IPS DF 6.9 (cell line): ENCODE data around the gene TRIM37.

Source experiments
- DNase-seq: peaks from one replicate; pipeline ENCODE4 v3.0.0-alpha.2; 2013; ENCODE audit warnings: low read depth, low spot score
- H3K27ac ChIP-seq: one replicate; pipeline ENCODE4 v1.5.1; 2013; ENCODE audit warnings: low read length, control low read depth
- H3K27me3 ChIP-seq: 2 replicates; pipeline ENCODE4 v1.6.1; 2013; ENCODE audit warnings: mild to moderate bottlenecking, low read length; ENCODE audit not compliant: control insufficient read depth, insufficient read depth
- H3K36me3 ChIP-seq: 2 replicates; pipeline ENCODE4 v1.6.1; 2013; ENCODE audit warnings: low read length; ENCODE audit not compliant: control insufficient read depth, insufficient read depth
- H3K4me1 ChIP-seq: 2 replicates; pipeline ENCODE4 v1.6.1; 2013; ENCODE audit warnings: low read length; ENCODE audit not compliant: control insufficient read depth, insufficient read depth
- H3K4me3 ChIP-seq: 2 replicates; pipeline ENCODE4 v1.5.1; 2013; ENCODE audit warnings: mild to moderate bottlenecking, low read length
- H3K9me3 ChIP-seq: 2 replicates; pipeline ENCODE4 v1.6.1; 2013; ENCODE audit warnings: low read length, inconsistent platforms; ENCODE audit not compliant: control insufficient read depth, insufficient read depth
- WGBS: extraction: QIAGEN DNeasy Blood & Tissue Kit; methylation state at CpG from one replicate; pipeline ENCODE4 v1.1.7; 2013; ENCODE audit warnings: mixed read lengths, missing lambda C conversion rate; ENCODE audit not compliant: insufficient read length, insufficient coverage; 5-methylcytosine and 5-hydroxymethylcytosine counted together

Gene TRIM37

DNA sequence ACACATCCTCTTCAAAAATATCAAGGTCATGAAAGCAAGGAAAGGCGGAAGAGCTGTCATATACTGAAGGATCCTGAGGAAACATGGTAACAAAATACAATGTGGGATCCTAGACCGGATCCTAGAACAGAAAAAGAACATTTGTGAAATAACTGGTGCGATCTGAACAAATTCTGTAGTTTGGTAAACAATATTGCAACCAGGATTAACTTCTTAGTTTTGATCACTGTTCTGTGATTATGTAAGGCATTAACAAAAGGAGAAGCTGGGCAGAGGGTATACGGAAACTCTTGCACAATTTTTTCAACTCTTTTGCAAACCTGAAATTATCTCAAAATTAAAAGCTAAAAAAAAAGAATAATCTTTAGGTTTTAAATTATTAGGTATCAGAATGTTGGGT, 109.7 kb downstream of the TRIM37 start:
- Histone ChIP-seq H3K4me3 (no peak overlapping the region), H3K4me1 (no peaks in the 10 kb centered on the region), H3K9me3 (no peaks in the 10 kb centered on the region), H3K36me3 (no peaks in the 10 kb centered on the region), H3K27ac (no peak overlapping the region), H3K27me3 (no peaks in the 10 kb centered on the region)
- no CpG with 5 or more reads among the region's 4 CpGs for WGBS
- no peak for DNase-seq

DNA sequence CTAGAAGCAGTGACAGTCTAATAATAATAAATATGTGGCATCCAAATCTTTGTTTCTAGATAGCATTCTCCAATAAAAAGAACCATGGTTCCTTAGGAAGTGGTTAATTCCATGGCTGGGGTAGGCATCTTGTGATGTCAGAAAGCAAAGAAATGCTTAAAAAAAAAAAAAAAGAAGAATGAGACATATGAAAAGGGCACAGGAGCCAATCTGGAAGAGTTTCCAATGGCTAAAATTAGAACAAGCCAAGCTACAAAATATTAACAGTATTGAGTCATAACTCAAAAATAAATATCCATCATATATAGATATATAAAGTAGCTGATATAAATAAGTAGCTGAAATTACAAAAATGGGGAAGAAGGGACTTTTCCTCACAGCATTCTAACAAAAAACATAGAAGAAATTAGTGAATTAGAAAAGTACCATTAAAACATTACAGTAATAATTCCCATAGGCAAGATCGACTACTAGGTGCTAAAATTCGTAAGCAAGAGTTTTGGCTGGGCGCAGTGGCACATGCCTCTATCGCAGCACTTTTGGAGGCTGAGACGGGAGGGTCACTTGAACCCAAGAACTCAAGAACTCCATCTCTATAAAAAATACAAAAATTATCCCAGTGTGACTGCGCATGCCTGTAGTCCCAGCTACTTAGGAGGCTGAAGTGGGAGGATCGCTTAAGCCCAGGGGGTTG, 111.3 kb downstream of the TRIM37 start:
- H3K36me3 ChIP-seq = no peaks in the 10 kb centered on the region

DNA sequence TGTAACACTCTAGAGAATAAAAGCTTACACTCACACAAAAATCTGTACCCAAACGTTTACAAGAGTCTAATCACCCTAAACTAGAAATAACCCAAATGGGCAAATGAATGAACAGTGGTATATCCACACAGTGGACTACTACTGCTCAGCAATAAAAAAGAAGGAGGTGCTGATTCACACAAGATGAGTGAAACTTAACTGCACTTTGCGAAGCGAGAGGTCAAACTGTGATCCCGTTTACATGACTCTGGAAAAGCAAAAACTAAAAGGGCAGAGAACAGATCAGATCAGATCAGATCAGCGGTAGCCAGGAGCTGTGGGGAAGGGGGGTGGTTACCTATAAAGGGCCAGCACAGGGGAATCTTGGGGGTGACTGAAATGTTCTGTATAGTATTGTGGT, 113.4 kb downstream of the TRIM37 start:
- WGBS = no CpG with 5 or more reads among the region's 5 CpGs
- Histone ChIP-seq H3K36me3 (no peaks in the 10 kb centered on the region), H3K9me3 (no peaks in the 10 kb centered on the region), H3K27me3 (no peaks in the 10 kb centered on the region), H3K4me3 (no peak overlapping the region), H3K4me1 (no peaks in the 10 kb centered on the region), H3K27ac (no peak overlapping the region)
- DNase-seq = no peak

More for the DNA sequence above, 111.3 kb downstream of the TRIM37 start:
- DNase-seq = no peak
- H3K4me3 ChIP-seq = no peak overlapping the region
- no peaks in the 10 kb centered on the region for H3K27me3 ChIP-seq
- no peak overlapping the region for H3K27ac ChIP-seq
- WGBS = no CpG with 5 or more reads among the region's 7 CpGs
- no peaks in the 10 kb centered on the region for H3K4me1 ChIP-seq
- H3K9me3 ChIP-seq = no peaks in the 10 kb centered on the region

DNA sequence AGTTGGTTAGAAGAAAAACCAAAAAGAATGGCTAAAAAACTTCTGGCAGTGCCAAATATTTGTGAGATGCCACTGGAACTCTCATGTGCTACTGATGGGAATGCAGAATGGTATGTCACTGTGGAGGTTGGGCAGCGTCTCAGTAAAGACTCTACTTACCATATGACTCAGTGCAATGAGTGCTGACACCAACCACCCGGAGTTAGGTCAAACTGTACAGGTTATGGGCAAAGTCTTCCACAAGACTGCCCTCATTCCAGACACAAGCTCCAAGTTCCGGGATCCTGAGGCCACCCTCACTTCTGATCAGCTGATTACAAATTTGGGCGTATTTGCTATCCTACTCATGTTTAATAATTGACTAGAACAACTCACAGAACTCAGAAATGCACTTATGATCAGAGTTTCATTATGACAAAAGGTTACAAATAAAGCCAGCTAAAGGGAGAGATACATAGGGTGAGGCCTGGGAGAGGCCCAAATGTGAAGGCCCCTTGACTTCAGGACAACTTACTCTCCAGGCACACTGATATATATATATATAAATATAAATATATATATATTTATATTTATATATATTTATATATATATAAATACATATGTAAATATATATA, 114.9 kb downstream of the TRIM37 start:
- no CpG with 5 or more reads among the region's 4 CpGs for WGBS
- no peak for DNase-seq
- Histone ChIP-seq H3K9me3 (no peaks in the 10 kb centered on the region), H3K36me3 (no peaks in the 10 kb centered on the region), H3K27me3 (no peaks in the 10 kb centered on the region), H3K4me3 (no peak overlapping the region), H3K27ac (no peak overlapping the region), H3K4me1 (no peaks in the 10 kb centered on the region)

DNA sequence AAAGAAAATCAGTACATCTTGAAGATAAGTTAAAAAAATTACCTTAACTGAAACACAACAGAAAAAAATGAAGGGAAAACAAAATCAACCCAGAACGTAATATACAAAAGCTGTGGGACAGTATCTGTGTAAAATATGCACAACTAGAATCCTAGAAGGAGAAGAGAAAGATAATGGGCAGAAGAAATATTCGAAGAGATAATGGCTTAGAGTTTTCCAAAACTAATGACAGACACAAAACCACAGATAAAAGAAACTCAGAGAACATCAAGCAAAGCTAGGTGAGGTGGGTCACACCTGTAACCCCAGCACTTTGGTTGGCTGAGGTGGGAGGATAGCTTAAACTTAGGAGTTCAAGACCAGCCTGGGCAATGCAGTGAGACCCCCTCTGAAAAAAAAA, 117.1 kb downstream of the TRIM37 start:
- Histone ChIP-seq H3K9me3 (no peaks in the 10 kb centered on the region), H3K4me3 (no peak overlapping the region), H3K27ac (no peak overlapping the region), H3K4me1 (no peaks in the 10 kb centered on the region), H3K27me3 (no peaks in the 10 kb centered on the region), H3K36me3 (no peaks in the 10 kb centered on the region)
- no peak for DNase-seq
- WGBS = no CpG with 5 or more reads among the region's 2 CpGs

DNA sequence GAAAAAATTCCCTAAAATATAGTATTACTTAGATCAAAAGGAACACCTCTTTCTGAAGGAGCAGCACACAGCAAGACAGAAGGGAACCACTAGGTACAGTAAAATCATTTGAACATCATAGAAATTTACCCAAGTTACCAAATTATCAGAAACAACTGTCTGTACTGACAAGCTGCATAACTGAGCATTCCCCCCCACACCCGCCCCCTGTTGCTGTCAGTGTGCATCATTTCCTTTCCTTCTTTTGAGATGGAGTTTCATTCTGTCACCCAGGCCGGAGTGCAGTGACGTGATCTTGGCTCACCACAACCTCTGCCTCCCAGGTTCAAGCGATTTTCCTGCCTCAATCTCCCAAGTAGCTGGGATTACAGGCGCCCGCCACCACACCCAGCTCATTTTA, 120.7 kb downstream of the TRIM37 start:
- no peaks in the 10 kb centered on the region for H3K9me3 ChIP-seq
- H3K4me1 ChIP-seq = no peaks in the 10 kb centered on the region
- no peak for DNase-seq
- no peak overlapping the region for H3K27ac ChIP-seq
- H3K27me3 ChIP-seq = no peaks in the 10 kb centered on the region
- no CpG with 5 or more reads among the region's 6 CpGs for WGBS
- H3K36me3 ChIP-seq = no peaks in the 10 kb centered on the region
- no peak overlapping the region for H3K4me3 ChIP-seq

DNA sequence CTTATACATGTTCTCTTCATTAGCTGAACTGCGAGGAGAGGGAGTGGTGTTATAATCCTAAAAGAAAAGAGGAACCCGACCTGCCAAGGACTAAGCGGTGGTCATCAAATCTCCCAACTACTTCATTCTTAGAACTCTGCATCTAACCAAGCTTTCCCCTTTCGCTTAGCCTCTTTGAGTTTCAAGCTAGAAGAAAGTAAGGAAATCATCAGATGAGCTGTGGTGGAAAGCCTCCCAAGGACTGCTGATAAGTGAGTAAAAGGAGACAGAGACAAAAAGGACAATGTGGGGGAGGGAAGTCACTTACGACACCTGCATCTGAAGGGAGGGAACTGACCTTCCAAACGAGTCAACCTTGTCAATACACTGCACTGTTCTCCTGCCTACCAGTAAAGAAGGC, 121.3 kb downstream of the TRIM37 start:
- WGBS = no CpG with 5 or more reads among the region's 6 CpGs
- H3K9me3 ChIP-seq = no peaks in the 10 kb centered on the region

DNA sequence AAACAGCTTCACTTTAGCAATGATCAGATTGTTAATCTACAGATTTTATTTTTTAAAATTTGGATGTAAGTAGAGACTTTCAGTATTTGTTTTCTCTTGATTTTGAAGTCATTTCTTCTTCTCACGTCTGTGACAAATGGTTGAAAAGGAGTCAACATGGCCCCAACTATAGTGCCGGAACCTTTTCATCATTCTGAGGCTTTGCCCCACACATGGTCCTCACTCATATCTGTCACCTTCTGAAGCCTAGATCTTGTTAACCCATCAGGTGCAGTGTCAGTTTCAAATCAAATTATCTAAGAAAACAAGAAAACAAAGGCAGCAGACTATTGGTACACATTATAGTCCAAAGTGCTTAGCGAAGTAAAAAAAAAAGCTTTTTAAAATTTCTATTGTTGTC, 124.1 kb downstream of the TRIM37 start:
- Histone ChIP-seq H3K27ac (no peak overlapping the region), H3K9me3 (no peaks in the 10 kb centered on the region), H3K36me3 (no peaks in the 10 kb centered on the region), H3K27me3 (no peaks in the 10 kb centered on the region), H3K4me1 (no peaks in the 10 kb centered on the region), H3K4me3 (no peak overlapping the region)
- no CpG with 5 or more reads among the region's 3 CpGs for WGBS
- DNase-seq = no peak

More for the DNA sequence above, 121.3 kb downstream of the TRIM37 start:
- DNase-seq = no peak
- Histone ChIP-seq H3K27ac (no peak overlapping the region), H3K4me3 (no peak overlapping the region), H3K36me3 (no peaks in the 10 kb centered on the region), H3K27me3 (no peaks in the 10 kb centered on the region), H3K4me1 (no peaks in the 10 kb centered on the region)

DNA sequence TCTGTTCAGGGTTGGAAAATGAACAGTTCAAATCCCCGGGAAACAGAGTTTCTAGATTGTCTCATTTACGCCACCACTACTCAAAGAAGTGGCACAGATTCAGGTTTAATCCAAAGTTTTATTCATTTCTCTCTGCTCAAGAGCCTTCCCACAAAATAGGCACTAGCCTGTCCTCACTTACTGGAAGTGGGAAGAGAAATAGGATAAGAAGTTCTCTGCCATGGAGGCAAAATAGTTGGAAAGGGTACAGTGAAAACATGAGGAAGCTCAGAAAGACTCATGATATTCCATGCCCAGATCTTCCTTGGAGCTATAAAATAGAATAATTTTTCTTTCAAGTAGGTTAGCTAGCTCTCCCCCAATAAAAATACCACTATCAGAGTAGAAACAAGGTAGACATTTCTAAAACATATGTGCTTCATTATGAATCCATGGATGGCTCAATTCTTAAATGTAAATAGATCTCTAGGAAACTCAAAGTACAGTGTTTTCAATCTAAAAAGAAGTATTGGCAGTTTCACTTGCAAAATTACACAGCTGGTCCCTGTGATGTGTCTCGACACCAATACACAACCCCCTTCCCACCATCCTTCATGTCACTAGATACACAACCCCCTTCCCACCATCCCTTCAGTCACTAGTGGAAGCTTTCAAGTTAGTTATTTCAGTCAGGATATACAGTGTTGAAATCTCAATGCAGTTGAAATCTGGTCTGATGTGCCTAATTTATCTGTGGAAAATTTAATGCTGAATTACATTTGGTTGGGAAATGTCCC, 125.8 kb downstream of the TRIM37 start:
- WGBS = no CpG with 5 or more reads among the region's 3 CpGs
- Histone ChIP-seq H3K9me3 (no peaks in the 10 kb centered on the region), H3K4me3 (no peak overlapping the region), H3K36me3 (no peaks in the 10 kb centered on the region), H3K4me1 (no peaks in the 10 kb centered on the region), H3K27ac (no peak overlapping the region), H3K27me3 (no peaks in the 10 kb centered on the region)
- DNase-seq = no peak

DNA sequence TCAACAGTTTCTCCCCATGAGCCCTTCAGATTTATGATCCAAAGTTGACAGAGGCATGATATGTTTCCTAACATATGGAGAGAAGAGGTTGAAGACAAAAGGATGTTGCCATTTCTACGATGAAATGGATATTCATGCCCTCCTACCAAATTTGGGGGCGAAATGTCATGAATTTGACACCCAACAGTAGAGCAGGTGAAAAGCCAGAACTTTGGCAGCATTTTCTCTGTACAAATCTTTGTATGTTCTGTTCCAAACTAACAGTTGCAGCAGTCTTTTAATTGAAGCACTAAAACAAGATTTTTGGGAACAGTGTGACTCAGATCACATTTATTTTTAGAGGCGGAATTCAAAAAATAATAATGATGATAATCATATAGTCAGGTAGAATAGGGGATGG, 130.1 kb downstream of the TRIM37 start:
- H3K4me1 ChIP-seq = no peaks in the 10 kb centered on the region
- H3K4me3 ChIP-seq = no peak overlapping the region
- H3K27ac ChIP-seq = no peak overlapping the region
- no peaks in the 10 kb centered on the region for H3K27me3 ChIP-seq
- H3K9me3 ChIP-seq = no peaks in the 10 kb centered on the region
- no peak for DNase-seq
- WGBS = no CpG with 5 or more reads among the region's 3 CpGs
- H3K36me3 ChIP-seq = no peaks in the 10 kb centered on the region
